HL-60 (cell line): ENCODE measurements around the gene SASH1.

Experiments used
- DNase-seq, 2 experiments: peaks; one replicate each; pipeline ENCODE4 v3.0.0-alpha.2; 2010 to 2020; ENCODE audit warnings: low read depth in 1 of 2, low spot score in 1 of 2
- H3K27ac ChIP-seq: fragments of 250-450 bp; sonication (Bioruptor Pico); replicated peaks from 2 replicates; pipeline ENCODE4 v1.5.1; 2020; ENCODE audit warnings: mild to moderate bottlenecking, moderate library complexity
- H3K27me3 ChIP-seq: fragments of 250-450 bp; sonication (Bioruptor Pico); 2 replicates; pipeline ENCODE4 v1.5.1; 2021; ENCODE audit warnings: mild to moderate bottlenecking, moderate library complexity; ENCODE audit not compliant: insufficient read depth, poor library complexity, severe bottlenecking
- H3K4me3 ChIP-seq: replicated peaks from 2 replicates; pipeline ENCODE4 v1.5.1; 2011; ENCODE audit warnings: mild to moderate bottlenecking, control low read depth, low read length; ENCODE audit not compliant: insufficient read depth
- GABPA ChIP-seq: IDR thresholded peaks from 2 replicates; pipeline ENCODE4 v1.6.1; 2012; ENCODE audit warnings: low read depth
- POLR2AphosphoS5 ChIP-seq: IDR thresholded peaks from 2 replicates; pipeline ENCODE4 v1.6.1; 2012; ENCODE audit warnings: low read depth
- REST ChIP-seq: IDR thresholded peaks from 2 replicates; pipeline ENCODE4 v1.6.1; 2012; ENCODE audit warnings: low read depth; ENCODE audit not compliant: insufficient replicate concordance
- SPI1 ChIP-seq: IDR thresholded peaks from 2 replicates; pipeline ENCODE4 v1.6.1; 2012; ENCODE audit warnings: low read depth, mild to moderate bottlenecking, borderline replicate concordance
- TF ChIP-seq, protein P1 (sequence below): IDR thresholded peaks from one replicate; pipeline ENCODE4 v1.5.1; 2011; ENCODE audit warnings: low read length, control low read depth, inconsistent platforms; ENCODE audit not compliant: insufficient read depth

SASH1 gene

DNA sequence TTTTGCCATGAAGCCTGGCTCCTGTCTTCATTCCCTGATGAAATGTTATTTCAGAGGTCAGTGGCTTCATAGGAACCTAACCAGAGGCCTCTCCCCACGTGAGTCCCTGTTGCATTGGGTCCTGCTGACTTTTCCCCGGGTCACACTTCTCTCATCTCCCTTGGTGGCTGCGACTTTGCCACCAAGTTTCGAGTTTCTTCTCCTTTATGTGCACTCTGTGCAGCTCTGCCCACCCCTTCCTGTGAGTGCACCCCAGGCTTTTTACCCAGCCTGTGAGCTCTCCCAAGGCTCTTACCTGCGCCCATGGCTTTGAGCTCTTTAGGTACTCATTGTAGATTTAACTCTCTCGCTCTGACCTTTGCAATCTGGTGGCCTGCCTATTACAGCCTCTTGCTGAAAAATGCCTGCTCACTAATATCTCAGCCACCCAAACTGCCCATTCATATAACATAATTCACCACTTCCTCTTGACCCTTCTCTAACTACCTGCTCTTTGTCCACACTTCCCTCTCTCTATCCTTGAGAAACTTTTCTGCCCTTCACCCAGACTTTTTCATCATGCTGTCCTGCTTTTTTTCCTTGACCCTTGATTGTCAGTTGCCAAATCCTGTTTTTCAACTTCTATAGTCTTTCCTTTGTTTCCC, 105.9 kb downstream of the SASH1 start:
- no peak for DNase-seq
- no peak overlapping the region for H3K4me3 ChIP-seq
- TF ChIP-seq GABPA = no peak
- no peaks in the 10 kb centered on the region for H3K27me3 ChIP-seq
- H3K27ac ChIP-seq = no peak overlapping the region

GRCh38 chr6:148450866-148451265, 108.2 kb downstream of the SASH1 start:
- Histone ChIP-seq H3K4me3 (no peak overlapping the region), H3K27ac (no peak overlapping the region), H3K27me3 (no peaks in the 10 kb centered on the region)
- TF ChIP-seq GABPA (no peak), POLR2AphosphoS5 (no peak), REST (no peak), SPI1 (no peak)
- TF ChIP-seq, protein P1, sequence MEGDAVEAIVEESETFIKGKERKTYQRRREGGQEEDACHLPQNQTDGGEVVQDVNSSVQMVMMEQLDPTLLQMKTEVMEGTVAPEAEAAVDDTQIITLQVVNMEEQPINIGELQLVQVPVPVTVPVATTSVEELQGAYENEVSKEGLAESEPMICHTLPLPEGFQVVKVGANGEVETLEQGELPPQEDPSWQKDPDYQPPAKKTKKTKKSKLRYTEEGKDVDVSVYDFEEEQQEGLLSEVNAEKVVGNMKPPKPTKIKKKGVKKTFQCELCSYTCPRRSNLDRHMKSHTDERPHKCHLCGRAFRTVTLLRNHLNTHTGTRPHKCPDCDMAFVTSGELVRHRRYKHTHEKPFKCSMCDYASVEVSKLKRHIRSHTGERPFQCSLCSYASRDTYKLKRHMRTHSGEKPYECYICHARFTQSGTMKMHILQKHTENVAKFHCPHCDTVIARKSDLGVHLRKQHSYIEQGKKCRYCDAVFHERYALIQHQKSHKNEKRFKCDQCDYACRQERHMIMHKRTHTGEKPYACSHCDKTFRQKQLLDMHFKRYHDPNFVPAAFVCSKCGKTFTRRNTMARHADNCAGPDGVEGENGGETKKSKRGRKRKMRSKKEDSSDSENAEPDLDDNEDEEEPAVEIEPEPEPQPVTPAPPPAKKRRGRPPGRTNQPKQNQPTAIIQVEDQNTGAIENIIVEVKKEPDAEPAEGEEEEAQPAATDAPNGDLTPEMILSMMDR = no peak
- no peak for DNase-seq

- Histone ChIP-seq H3K27me3 (no peaks in the 10 kb centered on the region), H3K27ac (no peak overlapping the region), H3K4me3 (no peak overlapping the region)
- TF ChIP-seq REST (no peak), POLR2AphosphoS5 (no peak), SPI1 (no peak), GABPA (no peak)
- TF ChIP-seq, protein P1 = no peak
- no peak for DNase-seq
Observed at GRCh38 chr6:148451690-148452089, 109.1 kb downstream of the SASH1 start.

DNA sequence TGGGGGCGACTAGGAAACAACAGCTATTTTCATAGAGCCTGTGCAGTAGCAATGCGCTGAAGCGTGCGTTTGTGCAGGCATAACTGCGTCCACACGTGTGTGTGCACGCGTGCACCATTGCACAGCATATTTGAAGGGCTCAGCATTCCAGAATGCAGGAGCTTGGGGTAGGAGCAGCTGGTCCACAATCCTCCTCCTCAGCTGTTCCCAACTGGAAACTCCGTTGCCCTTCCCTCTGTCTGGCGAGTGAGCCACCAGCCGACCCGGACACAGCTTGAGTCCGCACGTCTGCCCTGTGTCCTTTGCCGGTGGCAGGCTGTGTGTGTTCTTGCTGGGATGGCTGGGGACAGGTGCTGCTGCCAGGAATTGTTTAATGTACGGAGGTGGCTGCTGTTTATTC, 110.2 kb downstream of the SASH1 start:
- H3K4me3 ChIP-seq = no peak overlapping the region
- no peaks in the 10 kb centered on the region for H3K27me3 ChIP-seq
- no peak overlapping the region for H3K27ac ChIP-seq
- no peak for TF ChIP-seq POLR2AphosphoS5
- TF ChIP-seq SPI1 = no peak
- TF ChIP-seq, protein P1 = no peak
- TF ChIP-seq GABPA = no peak
- TF ChIP-seq REST = no peak
- DNase-seq = no peak
